OCI-LY3 (cell line): Measurements from ENCODE around the gene UMAD1.
A peak's percentile ranks its signal among the peaks of the same experiment; 100 is the strongest.

Source experiments
- H2AFZ ChIP-seq: fragments of 200-600, 300-600 bp; shearing (Covaris generic); 2 replicates; pipeline ENCODE4 v1.6.0; 2014; ENCODE audit warnings: antibody characterized with exemption, low read depth, low read length
- H3K27ac ChIP-seq: fragments of 200-600, 300-600 bp; sonication (generic); 2 replicates; pipeline ENCODE4 v1.5.1; 2014; ENCODE audit warnings: mild to moderate bottlenecking, low read length, moderate library complexity, mixed read lengths
- H3K27me3 ChIP-seq: fragments of 200-600, 300-600 bp; sonication (generic); 2 replicates; pipeline ENCODE4 v1.6.1; 2014; ENCODE audit warnings: low read depth, low read length, mixed read lengths
- H3K36me3 ChIP-seq: fragments of 200-600, 300-600 bp; sonication (generic); replicated peaks from 2 replicates; pipeline ENCODE3; 2014; ENCODE audit warnings: low read depth, low read length, mixed read lengths
- H3K4me1 ChIP-seq: fragments of 300-600, 200-600 bp; sonication (generic); 2 replicates; pipeline ENCODE4 v1.6.1; 2014; ENCODE audit warnings: low read length, mixed read lengths
- H3K4me2 ChIP-seq: fragments of 200-600, 300-600 bp; sonication (generic); 2 replicates; pipeline ENCODE4 v1.6.1; 2014; ENCODE audit warnings: low read length, mixed read lengths
- H3K4me3 ChIP-seq: fragments of 300-600, 200-600 bp; sonication (generic); 2 replicates; pipeline ENCODE4 v1.5.1; 2014; ENCODE audit warnings: antibody characterized with exemption, mild to moderate bottlenecking, low read length, moderate library complexity
- H3K79me2 ChIP-seq: fragments of 300-600, 200-600 bp; shearing (Covaris generic); 2 replicates; pipeline ENCODE4 v1.6.1; 2014; ENCODE audit warnings: mild to moderate bottlenecking, low read length, mixed read lengths
- H3K9ac ChIP-seq: fragments of 300-600, 200-600 bp; shearing (Covaris generic); 2 replicates; pipeline ENCODE4 v1.6.0; 2014; ENCODE audit warnings: mild to moderate bottlenecking, low read length, moderate library complexity
- H3K9me3 ChIP-seq: fragments of 200-600, 300-600 bp; shearing (Covaris generic); 2 replicates; pipeline ENCODE4 v1.6.1; 2014; ENCODE audit warnings: low read length, mixed read lengths; ENCODE audit not compliant: insufficient read depth
- H4K20me1 ChIP-seq: fragments of 200-600, 300-600 bp; sonication (generic); 2 replicates; pipeline ENCODE4 v1.6.1; 2016; ENCODE audit warnings: low read length, mixed read lengths; ENCODE audit not compliant: insufficient read depth
- EZH2phosphoT487 ChIP-seq: fragments of 200-600 bp; shearing (Covaris generic); IDR thresholded peaks from 2 replicates; pipeline ENCODE4 v1.6.1; 2018; ENCODE audit warnings: antibody characterized with exemption, mixed run types, low read depth
- TF ChIP-seq, protein P1 (sequence below): fragments of 200-600, 300-600 bp; sonication (generic); IDR thresholded peaks from 2 replicates; pipeline ENCODE4 v1.5.1; 2014; ENCODE audit warnings: antibody characterized with exemption, low read length, low read depth

The UMAD1 gene

GRCh38 chr7:7720750-7721621 lies 80.4 kb downstream of the UMAD1 start:
- no peaks in the 10 kb centered on the region for H4K20me1 ChIP-seq
- no peaks in the 10 kb centered on the region for H3K9me3 ChIP-seq
- no peak overlapping the region for H3K4me3 ChIP-seq
- H3K9ac ChIP-seq: no peak overlapping the region
- no peak overlapping the region for H2AFZ ChIP-seq
- H3K79me2 ChIP-seq: no peaks in the 10 kb centered on the region
- TF ChIP-seq, protein P1, sequence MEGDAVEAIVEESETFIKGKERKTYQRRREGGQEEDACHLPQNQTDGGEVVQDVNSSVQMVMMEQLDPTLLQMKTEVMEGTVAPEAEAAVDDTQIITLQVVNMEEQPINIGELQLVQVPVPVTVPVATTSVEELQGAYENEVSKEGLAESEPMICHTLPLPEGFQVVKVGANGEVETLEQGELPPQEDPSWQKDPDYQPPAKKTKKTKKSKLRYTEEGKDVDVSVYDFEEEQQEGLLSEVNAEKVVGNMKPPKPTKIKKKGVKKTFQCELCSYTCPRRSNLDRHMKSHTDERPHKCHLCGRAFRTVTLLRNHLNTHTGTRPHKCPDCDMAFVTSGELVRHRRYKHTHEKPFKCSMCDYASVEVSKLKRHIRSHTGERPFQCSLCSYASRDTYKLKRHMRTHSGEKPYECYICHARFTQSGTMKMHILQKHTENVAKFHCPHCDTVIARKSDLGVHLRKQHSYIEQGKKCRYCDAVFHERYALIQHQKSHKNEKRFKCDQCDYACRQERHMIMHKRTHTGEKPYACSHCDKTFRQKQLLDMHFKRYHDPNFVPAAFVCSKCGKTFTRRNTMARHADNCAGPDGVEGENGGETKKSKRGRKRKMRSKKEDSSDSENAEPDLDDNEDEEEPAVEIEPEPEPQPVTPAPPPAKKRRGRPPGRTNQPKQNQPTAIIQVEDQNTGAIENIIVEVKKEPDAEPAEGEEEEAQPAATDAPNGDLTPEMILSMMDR: no peak
- TF ChIP-seq EZH2phosphoT487: no peak
- no peaks in the 10 kb centered on the region for H3K27me3 ChIP-seq
- H3K4me2 ChIP-seq: peak overlapping the region; percentile 11; the same call in 1 of the 2 replicates
- no peak overlapping the region for H3K27ac ChIP-seq
- H3K36me3 ChIP-seq: no peaks in the 10 kb centered on the region
- H3K4me1 ChIP-seq: peaks cover 32% of the 10 kb centered on the region

- Histone ChIP-seq H3K27me3 (no peaks in the 10 kb centered on the region), H3K27ac (no peak overlapping the region), H3K9ac (no peak overlapping the region), H3K4me3 (no peak overlapping the region), H3K4me1 (no peaks in the 10 kb centered on the region), H4K20me1 (no peaks in the 10 kb centered on the region), H3K9me3 (no peaks in the 10 kb centered on the region), H2AFZ (no peak overlapping the region), H3K4me2 (no peak overlapping the region), H3K36me3 (no peaks in the 10 kb centered on the region), H3K79me2 (no peaks in the 10 kb centered on the region)
- TF ChIP-seq, protein P1: no peak
- TF ChIP-seq EZH2phosphoT487: no peak
These were observed 91.2 kb downstream of the UMAD1 start for GRCh38 chr7:7731732-7732131.

- H2AFZ ChIP-seq: no peak overlapping the region
- TF ChIP-seq, protein P1: no peak
- TF ChIP-seq EZH2phosphoT487: no peak
- H3K79me2 ChIP-seq: no peaks in the 10 kb centered on the region
- H3K4me1 ChIP-seq: no peaks in the 10 kb centered on the region
- no peak overlapping the region for H3K4me2 ChIP-seq
- no peaks in the 10 kb centered on the region for H3K36me3 ChIP-seq
- no peaks in the 10 kb centered on the region for H4K20me1 ChIP-seq
- H3K9me3 ChIP-seq: no peaks in the 10 kb centered on the region
- H3K27me3 ChIP-seq: no peaks in the 10 kb centered on the region
- no peak overlapping the region for H3K27ac ChIP-seq
- no peak overlapping the region for H3K9ac ChIP-seq
- H3K4me3 ChIP-seq: no peak overlapping the region
These were observed 92.2 kb downstream of the UMAD1 start for GRCh38 chr7:7732621-7733281.

DNA sequence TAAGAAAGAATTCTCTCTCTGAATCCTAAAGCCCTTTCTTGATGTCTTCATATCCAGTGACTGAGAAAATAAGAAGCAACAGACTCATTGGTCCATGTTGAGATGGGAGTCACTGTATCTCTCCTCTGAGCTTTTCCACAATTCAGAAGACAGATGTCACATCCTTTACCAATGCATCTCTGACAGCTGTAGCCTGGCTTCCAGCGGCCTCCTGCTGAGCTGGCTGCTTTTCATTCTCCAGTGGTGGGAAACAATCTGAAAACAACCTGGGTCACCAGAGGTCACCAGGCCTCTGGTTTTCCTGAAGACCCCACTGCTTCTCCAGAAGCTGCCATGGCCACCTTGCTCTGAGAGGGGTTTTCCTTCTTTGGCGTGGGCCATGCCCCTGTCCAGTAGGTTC lies 96.1 kb downstream of the UMAD1 start:
- Histone ChIP-seq H3K9me3 (no peaks in the 10 kb centered on the region), H3K79me2 (no peaks in the 10 kb centered on the region), H2AFZ (no peak overlapping the region), H3K9ac (no peak overlapping the region), H3K27ac (no peak overlapping the region), H3K27me3 (no peaks in the 10 kb centered on the region), H3K4me3 (no peak overlapping the region), H3K36me3 (no peaks in the 10 kb centered on the region), H4K20me1 (no peaks in the 10 kb centered on the region), H3K4me1 (no peaks in the 10 kb centered on the region), H3K4me2 (no peak overlapping the region)
- no peak for TF ChIP-seq EZH2phosphoT487
- TF ChIP-seq, protein P1: no peak
